ENCODE measurements around the gene RGS3. TPM values are rescaled to one million over a fixed set of nuclear protein-coding genes. Genes with fewer than 3 reads are reported as not detected.

RGS3 gene
- total and polyA plus RNA-seq, 2 of the 13 experiments (the other 11 are each of a cell fraction or from before 2014, with no cell fraction given), result 17.1 to 28.8 TPM

DNA sequence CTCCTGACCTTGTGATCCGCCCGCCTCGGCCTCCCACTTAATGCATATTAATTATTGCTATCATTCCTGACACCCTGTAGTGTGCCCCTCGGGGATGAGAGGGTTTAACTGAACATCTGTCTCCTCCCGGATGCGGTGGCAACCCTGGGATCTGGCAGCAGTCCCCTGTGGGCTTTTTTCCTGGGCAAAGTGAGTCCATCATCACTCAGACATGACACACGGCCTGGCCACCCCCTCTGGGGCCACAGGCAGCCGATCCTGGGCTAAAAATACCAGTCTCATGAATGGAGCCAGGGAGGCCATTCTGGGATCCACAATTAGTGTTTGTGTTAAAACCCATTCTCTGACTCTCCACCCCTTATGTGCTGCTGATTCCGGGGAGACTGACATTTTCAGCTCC is 161.2 kb downstream of the RGS3 start:
- no peak overlapping the region for H2AFZ ChIP-seq (ENCODE audit: low read length)
- no TSS peak for BruUV-seq (replicated peaks)
- WGBS (ENCODE audit: low lambda C conversion rate), result 37% methylated on average over 9 of the region's 9 CpGs
- no peaks in the 10 kb centered on the region for H4K20me1 ChIP-seq (ENCODE audit: insufficient read depth, low read length)
- in situ Hi-C loops (cut with HindIII; ENCODE audit: extremely low pct_ligation_motif_present, low pct_unique_long_range_greater_than_20kb) (no loop called here), intact Hi-C loops (cut with micrococcal nuclease; ENCODE audit: unreplicated experiment) (no loop called here)
- no peak overlapping the region for H3K4me2 ChIP-seq (ENCODE audit: low read depth, low read length)
- peaks cover 60% of the 10 kb centered on the region for H3K4me1 ChIP-seq (ENCODE audit: insufficient read depth, low read length)
- no peak overlapping the region for H3K4me3 ChIP-seq (replicated peaks in 1 of 3; ENCODE audit: insufficient read depth in 1 of 3, low read depth in 2 of 3, low read length in 3 of 3)
- TF ChIP-seq, protein P1, sequence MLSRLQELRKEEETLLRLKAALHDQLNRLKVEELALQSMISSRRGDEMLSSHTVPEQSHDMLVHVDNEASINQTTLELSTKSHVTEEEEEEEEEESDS (CRISPR knock-in tag; IDR thresholded peaks at IDR 0.05; ENCODE audit: borderline replicate concordance), result no peak
- TF ChIP-seq ZNF17 (CRISPR knock-in tag; IDR thresholded peaks at IDR 0.05), result no peak
- no peak for TF ChIP-seq ZNF678 (CRISPR knock-in tag; IDR thresholded peaks at IDR 0.05)
- no peak for TF ChIP-seq MEF2D (CRISPR knock-in tag; IDR thresholded peaks at IDR 0.05)
- TF ChIP-seq MAFK (conservative IDR thresholded peaks at IDR 0.05 in 1 of 2, IDR thresholded peaks at IDR 0.05 in 1 of 2; ENCODE audit: low read length in 2 of 2), result no peak
- TF ChIP-seq ZMYM4 (CRISPR knock-in tag; IDR thresholded peaks at IDR 0.05), result no peak
- TF ChIP-seq, protein P2, sequence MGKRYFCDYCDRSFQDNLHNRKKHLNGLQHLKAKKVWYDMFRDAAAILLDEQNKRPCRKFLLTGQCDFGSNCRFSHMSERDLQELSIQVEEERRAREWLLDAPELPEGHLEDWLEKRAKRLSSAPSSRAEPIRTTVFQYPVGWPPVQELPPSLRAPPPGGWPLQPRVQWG (CRISPR knock-in tag; IDR thresholded peaks at IDR 0.05; ENCODE audit: borderline replicate concordance, low read depth), result no peak
- TF ChIP-seq ZNF790 (CRISPR knock-in tag; IDR thresholded peaks at IDR 0.05; ENCODE audit: borderline replicate concordance), result no peak
- TF ChIP-seq ZBTB38 (CRISPR knock-in tag; IDR thresholded peaks at IDR 0.05), result no peak
- no peak for TF ChIP-seq ZNF792 (CRISPR knock-in tag; IDR thresholded peaks at IDR 0.05)
- TF ChIP-seq TCF12 (IDR thresholded peaks at IDR 0.05), result no peak
- no peak for TF ChIP-seq TCF12 (CRISPR knock-in tag; IDR thresholded peaks at IDR 0.05)
- TF ChIP-seq, protein P3, sequence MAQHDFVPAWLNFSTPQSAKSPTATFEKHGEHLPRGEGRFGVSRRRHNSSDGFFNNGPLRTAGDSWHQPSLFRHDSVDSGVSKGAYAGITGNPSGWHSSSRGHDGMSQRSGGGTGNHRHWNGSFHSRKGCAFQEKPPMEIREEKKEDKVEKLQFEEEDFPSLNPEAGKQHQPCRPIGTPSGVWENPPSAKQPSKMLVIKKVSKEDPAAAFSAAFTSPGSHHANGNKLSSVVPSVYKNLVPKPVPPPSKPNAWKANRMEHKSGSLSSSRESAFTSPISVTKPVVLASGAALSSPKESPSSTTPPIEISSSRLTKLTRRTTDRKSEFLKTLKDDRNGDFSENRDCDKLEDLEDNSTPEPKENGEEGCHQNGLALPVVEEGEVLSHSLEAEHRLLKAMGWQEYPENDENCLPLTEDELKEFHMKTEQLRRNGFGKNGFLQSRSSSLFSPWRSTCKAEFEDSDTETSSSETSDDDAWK (CRISPR knock-in tag; IDR thresholded peaks at IDR 0.05), result no peak
- no peak for TF ChIP-seq HIVEP1 (CRISPR knock-in tag; IDR thresholded peaks at IDR 0.05)
- TF ChIP-seq BHLHE40 (IDR thresholded peaks at IDR 0.05; ENCODE audit: low read length), result no peak
- TF ChIP-seq, protein P4, sequence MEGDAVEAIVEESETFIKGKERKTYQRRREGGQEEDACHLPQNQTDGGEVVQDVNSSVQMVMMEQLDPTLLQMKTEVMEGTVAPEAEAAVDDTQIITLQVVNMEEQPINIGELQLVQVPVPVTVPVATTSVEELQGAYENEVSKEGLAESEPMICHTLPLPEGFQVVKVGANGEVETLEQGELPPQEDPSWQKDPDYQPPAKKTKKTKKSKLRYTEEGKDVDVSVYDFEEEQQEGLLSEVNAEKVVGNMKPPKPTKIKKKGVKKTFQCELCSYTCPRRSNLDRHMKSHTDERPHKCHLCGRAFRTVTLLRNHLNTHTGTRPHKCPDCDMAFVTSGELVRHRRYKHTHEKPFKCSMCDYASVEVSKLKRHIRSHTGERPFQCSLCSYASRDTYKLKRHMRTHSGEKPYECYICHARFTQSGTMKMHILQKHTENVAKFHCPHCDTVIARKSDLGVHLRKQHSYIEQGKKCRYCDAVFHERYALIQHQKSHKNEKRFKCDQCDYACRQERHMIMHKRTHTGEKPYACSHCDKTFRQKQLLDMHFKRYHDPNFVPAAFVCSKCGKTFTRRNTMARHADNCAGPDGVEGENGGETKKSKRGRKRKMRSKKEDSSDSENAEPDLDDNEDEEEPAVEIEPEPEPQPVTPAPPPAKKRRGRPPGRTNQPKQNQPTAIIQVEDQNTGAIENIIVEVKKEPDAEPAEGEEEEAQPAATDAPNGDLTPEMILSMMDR (CRISPR knock-in tag; IDR thresholded peaks at IDR 0.05), result no peak
- TF ChIP-seq, protein P5, sequence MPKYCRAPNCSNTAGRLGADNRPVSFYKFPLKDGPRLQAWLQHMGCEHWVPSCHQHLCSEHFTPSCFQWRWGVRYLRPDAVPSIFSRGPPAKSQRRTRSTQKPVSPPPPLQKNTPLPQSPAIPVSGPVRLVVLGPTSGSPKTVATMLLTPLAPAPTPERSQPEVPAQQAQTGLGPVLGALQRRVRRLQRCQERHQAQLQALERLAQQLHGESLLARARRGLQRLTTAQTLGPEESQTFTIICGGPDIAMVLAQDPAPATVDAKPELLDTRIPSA (CRISPR knock-in tag; IDR thresholded peaks at IDR 0.05; ENCODE audit: borderline replicate concordance), result no peak
- TF ChIP-seq, protein P6, sequence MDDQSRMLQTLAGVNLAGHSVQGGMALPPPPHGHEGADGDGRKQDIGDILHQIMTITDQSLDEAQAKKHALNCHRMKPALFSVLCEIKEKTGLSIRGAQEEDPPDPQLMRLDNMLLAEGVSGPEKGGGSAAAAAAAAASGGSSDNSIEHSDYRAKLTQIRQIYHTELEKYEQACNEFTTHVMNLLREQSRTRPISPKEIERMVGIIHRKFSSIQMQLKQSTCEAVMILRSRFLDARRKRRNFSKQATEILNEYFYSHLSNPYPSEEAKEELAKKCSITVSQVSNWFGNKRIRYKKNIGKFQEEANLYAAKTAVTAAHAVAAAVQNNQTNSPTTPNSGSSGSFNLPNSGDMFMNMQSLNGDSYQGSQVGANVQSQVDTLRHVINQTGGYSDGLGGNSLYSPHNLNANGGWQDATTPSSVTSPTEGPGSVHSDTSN (CRISPR knock-in tag; IDR thresholded peaks at IDR 0.05; ENCODE audit: borderline replicate concordance), result no peak
- no peaks in the 10 kb centered on the region for H3K9me3 ChIP-seq (ENCODE audit: low read length)
- H3K79me2 ChIP-seq (ENCODE audit: insufficient read depth, low read length), result no peaks in the 10 kb centered on the region
- ATAC-seq (no peak), FAIRE-seq (no peak), DNase-seq (ENCODE audit: low spot score) (no peak)
- H3K36me3 ChIP-seq (replicated peaks in 1 of 2; ENCODE audit: control insufficient read depth in 1 of 2, insufficient read depth in 2 of 2, low read length in 2 of 2), result no peaks in the 10 kb centered on the region
- H3K27me3 ChIP-seq (ENCODE audit: control insufficient read depth in 1 of 2, insufficient read depth in 2 of 2, low read length in 2 of 2), result peaks cover 0 to 38% of the 10 kb centered on the region in 2 experiments; a peak in 3 of 5 replicates
- ChIA-PET CTCF (ENCODE audit: low intra/inter-chr PET ratio, low total read pairs) (no interaction called here), POLR2A (no interaction called here)
- no peak overlapping the region for H3K27ac ChIP-seq (ENCODE audit: extremely low read length, insufficient read depth, low read length)
- no peak overlapping the region for H3K9ac ChIP-seq (ENCODE audit: insufficient read depth, low read depth, low read length)
